ENCODE data around the gene MRNIP.
"Not testable (repeated sequence)": the region's sequence is repeated elsewhere in the genome, so short reads cannot be mapped to it uniquely, and the experiment has no call there.

The MRNIP gene

GRCh38 chr5:179887802-179888201 is 29.2 kb upstream of the MRNIP start:
- no peak for DNase-seq

DNA sequence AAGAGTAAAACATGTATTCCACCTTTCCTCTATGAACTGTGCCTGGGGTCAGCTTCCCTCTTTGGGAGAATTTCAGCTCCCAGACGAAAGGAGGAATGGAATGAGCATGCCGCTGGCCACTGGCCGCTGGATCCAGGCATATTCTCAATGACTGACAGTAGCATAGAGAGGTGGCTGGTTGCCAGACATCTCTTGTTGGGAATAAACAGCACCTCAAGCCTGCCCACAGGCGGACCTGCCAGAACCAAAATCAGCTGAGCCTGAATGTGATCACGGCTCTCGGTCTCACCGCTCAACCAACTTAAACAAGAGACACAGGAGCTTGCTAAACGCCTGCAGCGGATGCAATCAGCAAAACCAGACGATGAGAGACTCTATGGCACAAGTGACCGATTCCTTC is 28.5 kb upstream of the MRNIP start:
- DNase-seq = no peak

- DNase-seq = no peak
These were observed 27.7 kb upstream of the MRNIP start for GRCh38 chr5:179886190-179886911.

DNA sequence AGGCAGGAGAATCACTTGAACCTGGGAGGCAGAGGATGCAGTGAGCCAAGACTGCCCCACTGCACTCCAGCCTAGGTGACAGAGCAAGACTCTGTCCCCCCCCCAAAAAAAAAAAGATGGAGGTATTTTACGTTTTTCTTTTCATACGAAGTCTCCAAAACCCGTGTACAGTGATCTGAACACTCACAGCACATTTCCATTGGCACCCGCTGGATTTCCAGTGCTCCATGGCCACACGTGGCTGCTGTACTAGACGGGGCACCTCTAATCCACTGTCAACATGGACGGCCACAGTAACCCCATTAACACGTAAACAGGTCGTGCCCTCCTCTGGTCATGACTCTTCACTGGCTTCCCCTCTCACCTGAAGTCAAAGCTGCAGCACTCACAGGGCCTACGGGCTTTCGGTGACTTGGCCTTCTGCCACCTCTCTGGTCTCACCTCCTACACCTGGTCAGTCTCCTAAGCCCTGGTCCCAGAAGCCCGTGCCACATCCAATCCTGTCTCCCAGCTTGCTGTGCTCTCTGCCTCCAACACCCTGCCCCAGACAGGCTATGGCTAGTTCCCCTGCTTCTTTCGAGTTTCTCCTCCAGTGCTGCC is 27.0 kb upstream of the MRNIP start:
- no peak for DNase-seq

GRCh38 chr5:179883163-179883562 is 24.5 kb upstream of the MRNIP start:
- no peak for DNase-seq

GRCh38 chr5:179882338-179882737 is 23.7 kb upstream of the MRNIP start:
- DNase-seq = no peak

- no peak for DNase-seq
These were observed 22.4 kb upstream of the MRNIP start for GRCh38 chr5:179880848-179881590.

DNA sequence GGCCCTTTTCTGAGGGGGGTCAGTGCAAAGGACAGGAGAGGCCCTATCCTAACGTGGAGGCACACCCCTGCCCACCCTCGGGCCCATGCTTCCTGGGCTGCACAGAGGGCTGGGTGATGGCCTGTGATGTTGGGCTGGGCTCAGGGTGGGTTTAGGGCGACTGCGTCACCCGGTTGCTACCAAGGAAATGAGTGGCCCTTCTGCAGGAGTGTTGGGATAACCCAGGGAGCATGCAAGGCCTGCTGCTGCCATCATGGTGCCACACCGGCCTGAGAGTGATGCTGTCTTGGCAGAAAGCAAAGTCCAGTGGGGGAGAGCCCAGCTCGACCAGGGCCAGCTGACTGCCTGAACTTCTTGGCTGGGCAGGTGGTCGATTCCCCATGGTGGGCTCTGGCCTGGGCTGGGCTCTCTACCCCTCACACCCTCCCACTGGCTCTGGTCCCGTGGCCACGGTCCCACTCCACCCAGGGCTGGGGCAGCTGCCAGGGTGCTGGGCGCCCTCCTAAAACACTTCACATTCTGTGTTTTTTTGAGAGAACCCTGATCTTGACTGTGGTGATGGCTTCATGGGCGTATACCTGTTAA is 21.5 kb upstream of the MRNIP start:
- DNase-seq = no peak

GRCh38 chr5:179879690-179880010 is 21.0 kb upstream of the MRNIP start:
- DNase-seq = no peak

GRCh38 chr5:179879003-179879689 is 20.5 kb upstream of the MRNIP start:
- DNase-seq = no peak

DNA sequence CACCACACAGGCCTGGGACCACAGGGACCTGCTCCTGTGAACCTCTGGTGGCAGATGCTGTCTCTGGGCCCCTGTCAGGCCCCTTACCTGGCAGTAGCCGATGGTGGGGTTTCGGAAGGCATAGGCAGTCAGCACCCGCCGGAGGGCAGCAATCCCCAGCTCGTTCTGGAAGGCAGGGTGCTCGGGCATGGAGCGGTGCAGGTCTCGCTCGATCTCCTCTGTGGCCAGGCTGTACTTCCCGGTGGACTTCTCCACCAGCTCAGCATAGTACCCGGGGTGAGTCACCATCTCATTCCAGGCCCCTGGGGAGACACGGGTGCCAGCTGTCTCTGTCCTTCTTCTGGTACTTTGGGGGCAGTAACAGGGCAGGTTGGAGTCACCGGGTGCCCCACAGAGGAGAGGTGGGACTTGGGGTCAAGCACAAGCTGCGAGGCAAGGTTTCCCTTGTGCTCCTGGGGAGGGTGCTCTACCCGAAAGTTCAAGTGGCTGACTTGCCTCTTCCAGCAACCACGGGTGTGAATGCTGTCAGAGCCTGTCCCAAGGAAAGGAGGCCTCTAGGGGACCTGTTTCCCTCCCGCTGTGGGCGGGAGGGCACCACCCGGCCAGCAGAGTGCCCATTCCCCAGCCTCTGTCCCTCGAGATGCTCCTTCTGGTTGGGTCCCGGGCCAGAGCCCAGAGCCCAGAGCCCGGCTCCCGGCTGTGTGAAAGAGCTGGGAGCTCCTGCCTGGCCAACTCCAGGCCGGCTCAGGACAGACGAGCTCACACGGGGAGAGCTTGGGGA is 19.8 kb upstream of the MRNIP start:
- peak; percentile 83 for DNase-seq

DNA sequence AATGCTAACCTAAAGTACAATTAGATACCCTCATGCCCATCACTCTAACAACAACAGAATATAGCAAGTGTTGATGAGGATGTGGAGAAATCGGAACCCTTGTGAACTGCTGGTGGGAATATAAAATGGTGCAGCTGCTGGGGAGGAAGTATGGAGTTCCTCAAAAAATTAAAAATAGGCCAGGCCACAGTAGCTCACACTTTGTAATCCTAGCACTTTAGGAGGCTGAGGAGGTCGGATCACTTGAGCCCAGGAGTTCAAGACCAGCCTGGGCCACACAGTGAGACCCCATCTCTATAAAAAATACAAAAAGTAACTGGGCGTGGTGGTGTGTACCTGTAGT is 18.0 kb upstream of the MRNIP start:
- no peak for DNase-seq

- peak; percentile 20 for DNase-seq
These were observed 17.4 kb upstream of the MRNIP start for GRCh38 chr5:179875741-179876609.

DNA sequence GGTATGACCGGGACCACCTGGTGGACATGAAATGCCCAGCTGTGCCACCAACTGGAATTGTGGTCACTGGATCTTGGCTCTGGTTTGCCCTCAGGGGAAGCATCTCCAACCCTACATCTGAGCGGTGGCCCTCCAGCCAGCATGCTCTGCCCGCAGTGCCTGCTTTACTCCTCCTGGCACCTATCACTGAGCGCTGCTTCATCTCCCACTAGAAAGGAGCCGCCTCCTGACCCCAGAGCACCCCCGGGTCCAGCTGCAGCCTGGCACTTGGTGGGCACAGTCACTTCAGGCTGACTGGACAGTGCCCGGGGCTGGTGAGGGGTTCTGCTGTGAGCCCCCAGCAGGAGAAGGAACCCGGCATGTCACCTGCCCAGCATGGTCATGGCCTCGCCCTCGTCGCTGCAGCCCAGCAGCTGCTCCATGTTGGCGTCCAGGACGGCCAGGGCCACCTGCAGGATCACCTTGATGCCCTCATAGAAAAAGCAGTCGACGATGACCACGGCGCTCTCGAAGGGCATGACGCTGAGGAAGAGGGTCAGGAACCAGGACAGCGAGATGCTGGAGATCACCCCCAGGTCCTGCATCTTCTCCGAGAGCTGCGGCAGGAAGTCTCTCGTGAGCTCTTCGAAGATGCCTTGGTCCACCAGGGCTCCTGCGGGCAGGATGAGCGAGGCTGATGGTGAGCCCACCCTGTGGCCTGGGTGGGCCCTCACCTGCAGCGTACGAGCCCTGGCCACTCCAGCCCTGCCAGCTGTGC is 16.1 kb upstream of the MRNIP start:
- DNase-seq = peak; percentile 26

DNA sequence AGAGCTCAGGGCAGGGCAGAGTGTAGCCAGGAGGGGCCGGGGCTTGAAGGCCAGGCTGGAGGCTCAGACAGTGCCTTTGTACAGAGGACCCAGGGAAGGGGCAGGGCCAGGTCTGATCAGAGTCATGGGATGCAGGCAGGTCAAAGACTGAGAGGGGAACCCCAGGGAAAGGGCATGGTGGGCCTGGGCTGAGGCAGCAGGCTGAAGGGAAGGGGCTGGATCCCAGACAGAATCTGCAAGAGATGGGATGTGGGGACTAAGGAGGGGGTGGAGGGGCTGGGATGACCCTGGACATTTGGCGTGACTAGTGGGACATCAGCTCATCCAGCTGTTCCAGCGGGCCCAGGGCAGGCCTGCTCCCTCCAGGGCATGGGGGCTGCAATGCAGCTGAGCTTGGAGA is 15.5 kb upstream of the MRNIP start:
- DNase-seq = no peak

- DNase-seq = peak; percentile 24
These were observed 15.0 kb upstream of the MRNIP start for GRCh38 chr5:179873588-179874110.

DNA sequence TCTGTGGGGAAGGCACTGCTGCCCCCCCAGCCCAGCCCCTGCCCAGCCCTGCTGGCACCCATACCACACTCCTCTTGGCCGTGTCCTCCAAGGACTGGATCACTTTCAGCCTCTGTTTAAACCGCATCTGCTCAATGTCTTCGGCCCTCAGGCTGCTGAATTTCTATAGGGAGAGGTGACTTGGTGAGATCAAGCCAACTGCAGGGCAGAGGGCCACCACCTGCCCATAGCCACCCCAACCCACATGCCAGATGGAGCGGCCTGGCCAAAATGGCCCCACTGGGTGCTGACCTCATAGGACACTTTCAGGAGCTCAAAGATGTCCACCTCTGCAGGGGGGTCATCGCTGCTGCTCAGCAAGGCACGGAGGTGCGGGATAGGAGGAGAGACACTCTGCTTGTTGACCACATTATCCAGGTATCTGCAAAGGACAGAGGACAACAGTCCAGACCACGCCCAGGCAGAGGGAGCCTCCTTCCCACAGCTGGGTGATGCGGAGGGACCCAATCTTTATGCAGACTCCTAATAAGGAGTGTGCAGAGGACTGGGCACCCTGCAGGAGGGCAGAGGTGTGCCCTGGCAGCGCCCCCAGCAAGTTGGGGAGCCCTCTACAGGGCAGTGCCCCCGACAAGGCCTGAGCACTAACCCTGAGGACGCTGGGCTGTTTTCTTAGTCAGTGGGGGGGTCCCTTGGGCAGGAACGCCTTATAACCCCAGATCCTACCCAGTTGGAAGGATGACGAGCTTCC is 14.4 kb upstream of the MRNIP start:
- DNase-seq = peak; percentile 11

- DNase-seq = peak; percentile 31
These were observed 13.6 kb upstream of the MRNIP start for GRCh38 chr5:179872055-179872827.

- DNase-seq = not testable (repeated sequence)
These were observed 12.9 kb upstream of the MRNIP start for GRCh38 chr5:179871533-179871932.

Data from 8988T (cell line).